ENCODE results near the gene RAD51B.

DNA sequence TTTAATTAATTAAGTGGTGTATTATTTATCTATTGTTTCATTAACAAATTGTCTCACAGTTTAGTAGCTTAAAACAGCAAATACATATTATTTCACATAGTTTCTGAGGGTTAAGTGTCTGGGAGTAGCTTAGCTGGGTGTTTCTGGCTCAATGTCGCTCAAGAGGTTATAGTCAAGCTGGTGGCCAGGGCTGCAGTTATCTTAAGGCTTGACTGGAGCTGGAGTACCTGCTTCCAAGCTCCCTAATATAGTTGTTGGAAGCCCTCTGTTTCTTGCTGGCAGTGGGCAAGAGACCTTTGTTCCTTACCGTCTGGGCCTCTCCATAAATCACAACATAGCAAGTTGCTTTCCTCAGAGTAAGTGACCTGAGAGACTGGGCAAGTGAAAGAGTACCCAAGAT is 66.6 kb downstream of the RAD51B start:
- TF ChIP-seq, protein P1, sequence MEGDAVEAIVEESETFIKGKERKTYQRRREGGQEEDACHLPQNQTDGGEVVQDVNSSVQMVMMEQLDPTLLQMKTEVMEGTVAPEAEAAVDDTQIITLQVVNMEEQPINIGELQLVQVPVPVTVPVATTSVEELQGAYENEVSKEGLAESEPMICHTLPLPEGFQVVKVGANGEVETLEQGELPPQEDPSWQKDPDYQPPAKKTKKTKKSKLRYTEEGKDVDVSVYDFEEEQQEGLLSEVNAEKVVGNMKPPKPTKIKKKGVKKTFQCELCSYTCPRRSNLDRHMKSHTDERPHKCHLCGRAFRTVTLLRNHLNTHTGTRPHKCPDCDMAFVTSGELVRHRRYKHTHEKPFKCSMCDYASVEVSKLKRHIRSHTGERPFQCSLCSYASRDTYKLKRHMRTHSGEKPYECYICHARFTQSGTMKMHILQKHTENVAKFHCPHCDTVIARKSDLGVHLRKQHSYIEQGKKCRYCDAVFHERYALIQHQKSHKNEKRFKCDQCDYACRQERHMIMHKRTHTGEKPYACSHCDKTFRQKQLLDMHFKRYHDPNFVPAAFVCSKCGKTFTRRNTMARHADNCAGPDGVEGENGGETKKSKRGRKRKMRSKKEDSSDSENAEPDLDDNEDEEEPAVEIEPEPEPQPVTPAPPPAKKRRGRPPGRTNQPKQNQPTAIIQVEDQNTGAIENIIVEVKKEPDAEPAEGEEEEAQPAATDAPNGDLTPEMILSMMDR (IDR thresholded peaks at IDR 0.05): no peak
- TF ChIP-seq POLR2A (IDR thresholded peaks at IDR 0.05): no peak
